ENCODE results near the gene SLC16A6. TPM values are rescaled to one million over a fixed set of nuclear protein-coding genes. Genes with fewer than 3 reads are reported as not detected.
"Not testable (repeated sequence)": the region's sequence is repeated elsewhere in the genome, so short reads cannot be mapped to it uniquely, and the experiment has no call there.

Gene SLC16A6
- total RNA-seq, 1 donor from 2014 or later, result not detected

DNA sequence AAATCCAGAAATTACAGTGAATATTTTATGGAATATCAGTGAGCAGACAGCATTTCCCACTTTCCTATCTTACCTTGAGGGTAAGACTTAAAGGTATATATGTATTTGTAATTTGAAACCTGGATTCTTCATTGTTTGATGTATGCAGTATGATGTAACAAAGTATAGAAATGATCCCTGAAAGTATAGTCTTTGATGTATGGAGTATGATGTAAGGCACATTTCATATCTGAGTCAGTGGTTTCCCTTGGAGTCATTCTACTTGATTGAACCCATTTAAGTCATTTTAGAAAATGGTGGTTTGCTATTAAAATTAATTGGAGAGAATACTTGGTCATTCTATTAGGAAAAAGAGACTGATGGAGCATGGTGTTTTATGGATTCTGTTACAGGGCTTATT lies 33.0 kb downstream of the SLC16A6 start:
- intact Hi-C loops (cut with DNase I), result no loop called here
- H3K4me3 ChIP-seq, result no peak overlapping the region
- TF ChIP-seq, protein P1, sequence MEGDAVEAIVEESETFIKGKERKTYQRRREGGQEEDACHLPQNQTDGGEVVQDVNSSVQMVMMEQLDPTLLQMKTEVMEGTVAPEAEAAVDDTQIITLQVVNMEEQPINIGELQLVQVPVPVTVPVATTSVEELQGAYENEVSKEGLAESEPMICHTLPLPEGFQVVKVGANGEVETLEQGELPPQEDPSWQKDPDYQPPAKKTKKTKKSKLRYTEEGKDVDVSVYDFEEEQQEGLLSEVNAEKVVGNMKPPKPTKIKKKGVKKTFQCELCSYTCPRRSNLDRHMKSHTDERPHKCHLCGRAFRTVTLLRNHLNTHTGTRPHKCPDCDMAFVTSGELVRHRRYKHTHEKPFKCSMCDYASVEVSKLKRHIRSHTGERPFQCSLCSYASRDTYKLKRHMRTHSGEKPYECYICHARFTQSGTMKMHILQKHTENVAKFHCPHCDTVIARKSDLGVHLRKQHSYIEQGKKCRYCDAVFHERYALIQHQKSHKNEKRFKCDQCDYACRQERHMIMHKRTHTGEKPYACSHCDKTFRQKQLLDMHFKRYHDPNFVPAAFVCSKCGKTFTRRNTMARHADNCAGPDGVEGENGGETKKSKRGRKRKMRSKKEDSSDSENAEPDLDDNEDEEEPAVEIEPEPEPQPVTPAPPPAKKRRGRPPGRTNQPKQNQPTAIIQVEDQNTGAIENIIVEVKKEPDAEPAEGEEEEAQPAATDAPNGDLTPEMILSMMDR (IDR thresholded peaks at IDR 0.05), result no peak
- no peak for DNase-seq (ENCODE audit: low spot score in 2 of 2)
- no peaks in the 10 kb centered on the region for H3K9me3 ChIP-seq
- H3K4me1 ChIP-seq, result peaks cover 0 to 5% of the 10 kb centered on the region in 2 donors
- peaks cover 16 to 28% of the 10 kb centered on the region in 2 donors for H3K36me3 ChIP-seq
- H3K27ac ChIP-seq, result peak overlapping the region in 1 of 2 donors; percentile 78
- H3K27me3 ChIP-seq, result no peaks in the 10 kb centered on the region

DNA sequence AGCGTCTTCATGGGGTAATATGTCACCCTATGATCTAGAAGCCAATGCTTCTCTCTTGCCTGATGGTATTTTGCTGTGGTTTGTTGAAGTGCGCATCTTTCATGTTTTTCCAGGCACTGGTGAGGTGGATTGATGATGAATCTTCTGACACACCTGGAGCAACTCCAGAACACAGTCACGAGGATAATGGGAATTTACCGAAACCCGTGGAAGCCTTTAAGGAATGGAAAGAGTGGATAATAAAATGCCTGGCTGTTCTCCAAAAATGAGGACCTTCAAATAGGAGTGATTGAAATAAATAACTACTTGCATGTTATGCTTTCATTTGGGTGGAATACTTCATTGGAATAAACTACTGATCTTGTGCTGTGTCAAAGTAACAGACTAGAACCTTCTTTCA lies 34.2 kb downstream of the SLC16A6 start:
- peaks cover 19 to 31% of the 10 kb centered on the region in 2 donors for H3K36me3 ChIP-seq
- DNase-seq (ENCODE audit: low spot score in 2 of 2); intact Hi-C loops (cut with DNase I); H3K4me3 ChIP-seq; H3K27ac ChIP-seq; H3K4me1 ChIP-seq; H3K27me3 ChIP-seq; H3K9me3 ChIP-seq: not testable (repeated sequence)

DNA sequence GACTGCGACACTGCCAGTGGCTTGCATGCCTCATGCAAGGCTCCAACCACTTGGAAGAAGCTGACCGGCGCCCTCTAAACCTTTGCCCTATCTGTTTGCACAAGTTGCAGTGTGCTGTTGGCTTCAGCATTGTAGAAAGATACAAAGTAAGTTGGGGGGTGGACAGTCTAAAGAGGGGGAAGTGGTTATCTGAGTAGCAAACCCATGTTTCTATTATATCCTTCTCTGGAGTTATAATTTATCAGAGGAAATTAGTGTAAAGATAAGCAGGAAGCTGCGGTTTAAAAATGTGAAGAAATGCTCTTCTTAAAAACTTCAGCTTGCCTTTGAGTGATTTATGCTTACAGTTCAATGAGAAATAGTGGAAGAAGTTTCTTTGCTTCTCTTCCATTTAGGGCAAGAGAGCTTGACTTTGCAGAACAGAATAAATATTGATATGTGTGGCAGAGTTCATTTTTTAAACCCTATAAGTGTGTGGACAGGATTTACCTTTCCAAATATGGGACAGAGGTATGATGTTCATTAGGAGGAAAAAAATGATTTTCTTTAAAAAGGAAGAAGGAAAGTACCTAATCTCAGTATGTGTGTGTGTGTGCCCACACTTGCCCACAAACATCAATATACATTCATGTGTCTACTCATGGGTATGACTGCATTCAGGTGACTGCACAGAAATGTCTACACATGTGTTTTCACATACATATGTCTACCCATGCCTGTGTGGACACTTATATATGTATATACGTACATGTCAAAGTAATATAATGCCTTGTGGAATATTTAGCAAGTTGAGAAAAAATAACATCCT lies 35.0 kb downstream of the SLC16A6 start:
- peaks cover 19 to 36% of the 10 kb centered on the region in 2 donors for H3K36me3 ChIP-seq
- intact Hi-C loops (cut with DNase I), result no loop called here

DNA sequence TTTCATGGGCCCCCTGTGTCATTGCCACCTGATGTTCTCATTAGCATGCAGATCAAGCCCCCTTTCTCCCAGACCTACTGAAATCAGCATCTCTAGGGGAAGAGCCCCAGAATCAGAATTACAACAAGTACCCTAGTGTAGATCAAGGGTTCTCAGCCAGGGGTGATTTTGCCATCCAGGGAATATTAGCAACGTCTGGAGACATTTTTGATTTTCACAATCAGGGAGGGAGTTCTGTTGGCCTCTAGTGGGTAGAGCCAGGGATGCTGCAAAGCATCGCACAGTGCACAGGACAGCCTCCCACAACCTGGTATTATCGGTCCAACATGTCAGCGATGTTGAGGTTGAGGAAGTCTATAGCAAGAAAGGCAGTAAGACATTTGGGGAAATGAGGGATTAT lies 35.8 kb downstream of the SLC16A6 start:
- Histone ChIP-seq H3K27me3 (no peaks in the 10 kb centered on the region), H3K4me3 (no peak overlapping the region), H3K27ac (no peak overlapping the region), H3K4me1 (peaks cover 0 to 2% of the 10 kb centered on the region in 2 donors), H3K36me3 (peaks cover 19 to 40% of the 10 kb centered on the region in 2 donors), H3K9me3 (no peaks in the 10 kb centered on the region)
- DNase-seq (ENCODE audit: low spot score in 2 of 2), result no peak
- TF ChIP-seq, protein P1 (IDR thresholded peaks at IDR 0.05), result no peak
- intact Hi-C loops (cut with DNase I), result no loop called here

More for the DNA sequence above, 35.0 kb downstream of the SLC16A6 start:
- H3K9me3 ChIP-seq, result no peaks in the 10 kb centered on the region
- DNase-seq (ENCODE audit: low spot score in 2 of 2), result no peak
- no peak overlapping the region for H3K27ac ChIP-seq
- peaks cover 0 to 2% of the 10 kb centered on the region in 2 donors for H3K4me1 ChIP-seq
- no peak overlapping the region for H3K4me3 ChIP-seq
- no peaks in the 10 kb centered on the region for H3K27me3 ChIP-seq
- TF ChIP-seq, protein P1 (IDR thresholded peaks at IDR 0.05), result no peak

DNA sequence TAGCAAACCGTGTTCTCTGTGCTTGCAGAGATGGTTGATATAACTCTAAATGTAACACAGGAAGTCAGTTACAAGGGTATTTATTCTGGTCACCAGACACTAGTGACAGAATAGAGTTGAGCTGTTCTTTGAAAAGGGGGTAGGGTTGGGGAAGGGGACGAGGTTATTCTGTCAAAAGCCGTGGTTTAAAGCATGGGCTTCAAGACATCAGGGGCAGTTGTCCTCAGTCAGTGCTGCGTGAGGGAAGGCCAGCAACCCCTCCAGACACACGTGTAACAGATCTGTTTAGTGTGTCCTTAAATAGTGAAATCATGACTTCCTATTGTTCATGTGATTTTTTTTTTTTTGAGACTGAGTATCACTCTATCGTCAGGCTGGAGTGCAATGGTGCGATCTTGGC lies 37.5 kb downstream of the SLC16A6 start:
- H3K4me3 ChIP-seq; intact Hi-C loops (cut with DNase I); H3K27ac ChIP-seq; H3K9me3 ChIP-seq; DNase-seq (ENCODE audit: low spot score in 2 of 2); H3K27me3 ChIP-seq: not testable (repeated sequence)
- peaks cover 19 to 40% of the 10 kb centered on the region in 2 donors for H3K36me3 ChIP-seq
- H3K4me1 ChIP-seq, result peaks cover 0 to 12% of the 10 kb centered on the region in 2 donors

DNA sequence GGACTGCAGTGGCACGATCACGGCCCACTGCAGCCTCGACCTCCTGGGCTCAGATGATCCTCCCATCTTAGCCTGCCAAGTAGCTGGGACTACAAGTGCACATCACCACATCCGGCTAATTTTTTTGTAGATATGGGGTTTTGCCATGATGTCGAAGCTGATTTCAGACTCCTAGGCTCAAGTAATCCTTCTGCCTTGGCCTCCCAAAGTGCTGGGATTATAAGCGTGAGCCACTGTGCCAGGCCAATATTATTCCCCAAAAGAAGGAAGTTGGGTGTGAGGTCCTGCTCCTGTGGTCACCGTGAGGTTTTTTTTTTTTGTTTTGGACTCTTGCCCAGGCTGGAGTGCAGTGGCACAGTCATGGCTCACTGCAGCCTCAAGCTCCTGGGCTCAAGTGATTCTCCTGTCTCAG lies 41.6 kb downstream of the SLC16A6 start:
- Histone ChIP-seq H3K4me3 (no peak overlapping the region), H3K36me3 (peaks cover 10 to 19% of the 10 kb centered on the region in 2 donors), H3K27ac (peak overlapping the region; percentile 96 to 97), H3K4me1 (peaks cover 0 to 14% of the 10 kb centered on the region in 2 donors), H3K27me3 (no peaks in the 10 kb centered on the region), H3K9me3 (no peaks in the 10 kb centered on the region)
- intact Hi-C loops (cut with DNase I), result loop anchor here (2.0 kb wide), 2 partner anchors 149 to 265 kb away; no protein-coding TSS in a partner anchor
- no peak for DNase-seq (ENCODE audit: low spot score in 2 of 2)
- TF ChIP-seq, protein P1 (IDR thresholded peaks at IDR 0.05), result no peak
